Smooth muscle cell (in vitro differentiated cells): ENCODE results near the gene TIAM2. TPM values are rescaled to one million over a fixed set of nuclear protein-coding genes. Genes with fewer than 3 reads are reported as not detected.

Experiments used
- DNase-seq: peaks from one replicate; lab custom pipeline; 2025; ENCODE audit not compliant: unreplicated experiment; lab: John Stamatoyannopoulos, UW
- H2AFZ ChIP-seq: fragments of 200-600 bp; sonication (generic); 2 replicates; pipeline ENCODE4 v1.6.0; 2016; ENCODE audit warnings: antibody characterized with exemption, low read depth, mild to moderate bottlenecking
- H3F3A ChIP-seq: fragments of 200-600 bp; sonication (generic); 2 replicates; pipeline ENCODE4 v1.6.0; 2017; ENCODE audit warnings: antibody characterized with exemption, low read depth
- H3K27ac ChIP-seq: fragments of 200-600 bp; sonication (generic); 2 replicates; pipeline ENCODE4 v1.5.1; 2016; ENCODE audit warnings: low read depth, mild to moderate bottlenecking
- H3K27me3 ChIP-seq: fragments of 200-600 bp; sonication (generic); 2 replicates; pipeline ENCODE4 v1.6.1; 2016; ENCODE audit warnings: low read depth, mild to moderate bottlenecking
- H3K36me3 ChIP-seq: fragments of 200-600 bp; sonication (generic); 2 replicates; pipeline ENCODE4 v1.5.1; 2016; ENCODE audit warnings: low read depth
- H3K4me1 ChIP-seq: fragments of 200-600 bp; sonication (generic); 2 replicates; pipeline ENCODE4 v1.5.1; 2016; ENCODE audit warnings: low read depth
- H3K4me2 ChIP-seq: fragments of 200-600 bp; sonication (generic); 2 replicates; pipeline ENCODE4 v1.6.0; 2016; ENCODE audit warnings: mild to moderate bottlenecking
- H3K4me3 ChIP-seq: fragments of 200-600 bp; sonication (generic); 2 replicates; pipeline ENCODE4 v1.5.1; 2016; ENCODE audit warnings: mild to moderate bottlenecking
- H3K79me2 ChIP-seq: fragments of 200-600 bp; sonication (generic); 2 replicates; pipeline ENCODE4 v1.6.0; 2016; ENCODE audit warnings: low read depth, mild to moderate bottlenecking
- H3K9ac ChIP-seq: fragments of 200-600 bp; sonication (generic); 2 replicates; pipeline ENCODE4 v1.6.0; 2016; ENCODE audit warnings: low read depth
- H3K9me3 ChIP-seq: fragments of 200-600 bp; sonication (generic); replicated peaks from 2 replicates; pipeline ENCODE4 v1.5.1; 2016; ENCODE audit warnings: low read depth
- H4K20me1 ChIP-seq: fragments of 200-600 bp; sonication (generic); 2 replicates; pipeline ENCODE4 v1.6.0; 2016; ENCODE audit warnings: low read depth
- WGBS: methylation state at CpG from one replicate; pipeline ENCODE4 v1.1.7; 2016; ENCODE audit warnings: low lambda C conversion rate; 5-methylcytosine and 5-hydroxymethylcytosine counted together
- polyA plus RNA-seq: library from polyadenylated mRNA; unstranded; fragments of >200 nt; fragmentation: Nextera tagmentation; extraction: Ambion mirVana; gene quantifications from 2 replicates; pipeline ENCODE4 v1.2.1, GENCODE V29; 2016
- total RNA-seq: library from RNA; depleted of rRNA; stranded (reverse); fragments of >200 nt; gene quantifications from 2 replicates; pipeline ENCODE4 v1.2.3, GENCODE V29; 2014
- TF ChIP-seq, protein P1 (sequence below): fragments of 200-600 bp; sonication (generic); IDR thresholded peaks from 2 replicates; pipeline ENCODE4 v1.5.1; 2017; ENCODE audit warnings: borderline replicate concordance, mild to moderate bottlenecking, antibody characterized with exemption; ENCODE audit not compliant: insufficient read depth, poor library complexity, severe bottlenecking

TIAM2 gene
- total and polyA plus RNA-seq, 2 experiments from 2014 or later, result 13.1 to 24.9 TPM

DNA sequence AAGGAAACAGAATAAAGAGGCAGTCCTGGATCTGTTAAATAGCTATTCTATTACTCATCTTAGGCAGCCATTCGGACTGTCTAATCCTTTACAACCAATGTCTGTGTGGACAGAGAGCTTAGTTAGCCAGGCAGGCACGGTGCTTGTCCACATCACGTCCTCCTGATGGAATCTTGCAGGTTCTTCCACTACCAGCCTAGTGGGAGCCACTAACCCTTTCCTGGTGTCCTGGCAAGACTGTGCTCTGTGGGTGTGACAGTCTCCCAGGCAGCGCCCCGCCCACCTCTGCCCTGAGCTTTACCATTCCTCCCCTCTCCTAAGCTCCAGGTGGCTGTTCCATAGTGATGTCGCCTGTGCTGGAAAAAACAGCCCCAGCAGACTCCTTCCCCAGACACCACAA, 190.4 kb downstream of the TIAM2 start:
- H3K4me1 ChIP-seq, result peaks cover 34% of the 10 kb centered on the region
- DNase-seq, result no peak
- peaks cover 18% of the 10 kb centered on the region for H3F3A ChIP-seq
- peak overlapping the region; percentile 87 for H3K27ac ChIP-seq
- no peaks in the 10 kb centered on the region for H4K20me1 ChIP-seq
- no peaks in the 10 kb centered on the region for H3K36me3 ChIP-seq
- H3K9ac ChIP-seq, result peak overlapping the region; percentile 53
- no peaks in the 10 kb centered on the region for H3K27me3 ChIP-seq
- H3K4me3 ChIP-seq, result no peak overlapping the region
- 11% methylated on average over 6 of the region's 6 CpGs for WGBS
- no peaks in the 10 kb centered on the region for H3K9me3 ChIP-seq
- H3K4me2 ChIP-seq, result peak overlapping the region; percentile 25
- TF ChIP-seq, protein P1, sequence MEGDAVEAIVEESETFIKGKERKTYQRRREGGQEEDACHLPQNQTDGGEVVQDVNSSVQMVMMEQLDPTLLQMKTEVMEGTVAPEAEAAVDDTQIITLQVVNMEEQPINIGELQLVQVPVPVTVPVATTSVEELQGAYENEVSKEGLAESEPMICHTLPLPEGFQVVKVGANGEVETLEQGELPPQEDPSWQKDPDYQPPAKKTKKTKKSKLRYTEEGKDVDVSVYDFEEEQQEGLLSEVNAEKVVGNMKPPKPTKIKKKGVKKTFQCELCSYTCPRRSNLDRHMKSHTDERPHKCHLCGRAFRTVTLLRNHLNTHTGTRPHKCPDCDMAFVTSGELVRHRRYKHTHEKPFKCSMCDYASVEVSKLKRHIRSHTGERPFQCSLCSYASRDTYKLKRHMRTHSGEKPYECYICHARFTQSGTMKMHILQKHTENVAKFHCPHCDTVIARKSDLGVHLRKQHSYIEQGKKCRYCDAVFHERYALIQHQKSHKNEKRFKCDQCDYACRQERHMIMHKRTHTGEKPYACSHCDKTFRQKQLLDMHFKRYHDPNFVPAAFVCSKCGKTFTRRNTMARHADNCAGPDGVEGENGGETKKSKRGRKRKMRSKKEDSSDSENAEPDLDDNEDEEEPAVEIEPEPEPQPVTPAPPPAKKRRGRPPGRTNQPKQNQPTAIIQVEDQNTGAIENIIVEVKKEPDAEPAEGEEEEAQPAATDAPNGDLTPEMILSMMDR, result no peak
- no peaks in the 10 kb centered on the region for H3K79me2 ChIP-seq
- H2AFZ ChIP-seq, result no peak overlapping the region

- Histone ChIP-seq H3K4me1 (peaks cover 35% of the 10 kb centered on the region), H3K4me3 (no peak overlapping the region), H2AFZ (no peak overlapping the region), H3K9me3 (no peaks in the 10 kb centered on the region), H3K27ac (peak overlapping the region; percentile 87), H3K79me2 (no peaks in the 10 kb centered on the region), H3K36me3 (no peaks in the 10 kb centered on the region), H3K4me2 (peak overlapping the region; percentile 25), H3F3A (peaks cover 23% of the 10 kb centered on the region), H3K27me3 (no peaks in the 10 kb centered on the region), H3K9ac (peak overlapping the region; percentile 53), H4K20me1 (no peaks in the 10 kb centered on the region)
- WGBS, result 62% methylated on average over 6 of the region's 6 CpGs
- TF ChIP-seq, protein P1, result no peak
- no peak for DNase-seq
These were observed 191.0 kb downstream of the TIAM2 start for GRCh38 chr6:155186052-155186658.

DNA sequence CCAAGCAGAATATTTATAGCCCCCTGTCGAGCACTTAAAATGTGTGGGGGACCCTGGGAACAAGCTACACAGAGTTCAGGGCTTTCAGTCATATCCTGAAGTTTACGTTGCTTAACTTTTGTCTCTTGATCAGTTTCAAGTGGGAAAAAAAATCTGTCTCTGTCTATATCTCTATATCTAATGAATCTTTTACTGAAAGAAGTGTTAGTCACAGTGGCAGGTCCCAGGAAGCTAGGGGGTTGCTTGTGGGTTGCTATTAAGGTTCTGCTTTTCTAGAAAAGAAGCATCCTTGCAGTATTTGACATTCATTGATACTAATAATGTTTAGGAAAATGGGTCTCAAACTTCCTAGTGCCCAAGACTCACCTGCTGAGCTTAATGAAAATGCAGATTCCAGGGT, 192.0 kb downstream of the TIAM2 start:
- peak overlapping the region; percentile 27 for H3K4me2 ChIP-seq
- peak overlapping the region; percentile 18 for H3K9ac ChIP-seq
- peak overlapping the region; percentile 87 for H3K27ac ChIP-seq
- H3K9me3 ChIP-seq, result no peaks in the 10 kb centered on the region
- H3K27me3 ChIP-seq, result no peaks in the 10 kb centered on the region
- H3K4me1 ChIP-seq, result peaks cover 35% of the 10 kb centered on the region
- H2AFZ ChIP-seq, result no peak overlapping the region
- no peaks in the 10 kb centered on the region for H3K36me3 ChIP-seq
- DNase-seq, result no peak
- no peaks in the 10 kb centered on the region for H4K20me1 ChIP-seq
- no peak overlapping the region for H3K4me3 ChIP-seq
- no peaks in the 10 kb centered on the region for H3K79me2 ChIP-seq
- WGBS, result 18% methylated on average over 2 of the region's 2 CpGs
- peaks cover 23% of the 10 kb centered on the region for H3F3A ChIP-seq
- TF ChIP-seq, protein P1, result no peak
